HepG2 (cell line): ENCODE results near the gene SLC26A4.

Experiments
- CCAR2 ChIP-seq: fragments of 200-400 bp; formaldehyde crosslinking; optimal IDR thresholded peaks from 2 replicates; pipeline ENCODE3; 2018; ENCODE audit warnings: low read depth, mild to moderate bottlenecking, low read length, moderate library complexity
- ESRRA ChIP-seq: sonication (generic); formaldehyde crosslinking; IDR thresholded peaks from 2 replicates; pipeline ENCODE4 v1.5.1; 2020; ENCODE audit warnings: mild to moderate bottlenecking, low read depth, missing genetic modification reagents
- NFRKB ChIP-seq: fragments of 450-650 bp; IDR thresholded peaks from 2 replicates; pipeline ENCODE4 v1.6.1; 2017
- PHF8 ChIP-seq: sonication (generic); formaldehyde crosslinking; IDR thresholded peaks from 2 replicates; pipeline ENCODE4 v1.5.0; 2020; ENCODE audit warnings: missing genetic modification reagents
- SAFB2 ChIP-seq: sonication (generic); formaldehyde crosslinking; IDR thresholded peaks from 2 replicates; pipeline ENCODE4 v1.5.1; 2020; ENCODE audit warnings: missing genetic modification reagents, low read depth, mild to moderate bottlenecking, borderline replicate concordance
- ZBTB8A ChIP-seq: sonication (generic); formaldehyde crosslinking; IDR thresholded peaks from 2 replicates; pipeline ENCODE4 v1.4.0; 2020; ENCODE audit warnings: mild to moderate bottlenecking, low read depth, missing genetic modification reagents, borderline replicate concordance
- ZNF660 ChIP-seq: sonication (generic); formaldehyde crosslinking; IDR thresholded peaks from 2 replicates; pipeline ENCODE4 v1.5.1; 2020; ENCODE audit warnings: mild to moderate bottlenecking, low read depth, missing genetic modification reagents, borderline replicate concordance

- no peak for TF ChIP-seq NFRKB
- no peak for TF ChIP-seq ZBTB8A (CRISPR knock-in tag)
- no peak for TF ChIP-seq CCAR2
- no peak for TF ChIP-seq SAFB2 (CRISPR knock-in tag)
- no peak for TF ChIP-seq ZNF660
- TF ChIP-seq PHF8 = no peak
- no peak for TF ChIP-seq ESRRA (CRISPR knock-in tag)
Measured at GRCh38 chr7:107631588-107632491, 28.8 kb upstream of the SLC26A4 start.
